HEK293T (cell line): ENCODE measurements around the gene KLHL29.
"Not testable (repeated sequence)": the region's sequence is repeated elsewhere in the genome, so short reads cannot be mapped to it uniquely, and the experiment has no call there.

ENCODE experiments used
- CTCF ChIA-PET: fragments of 350-600 bp; formaldehyde crosslinking; extraction: SDS; loops from one replicate; lab custom pipeline; 2021; ENCODE audit warnings: antibody characterized with exemption, inconsistent platforms; lab: Yijun Ruan, JAX
- POLR2A ChIA-PET: fragments of 350-600 bp; formaldehyde crosslinking; extraction: SDS; loops from one replicate; lab custom pipeline; 2020; ENCODE audit warnings: antibody characterized with exemption, inconsistent platforms; lab: Yijun Ruan, JAX
- DNase-seq: peaks from one replicate; pipeline ENCODE4 v3.0.0; 2012; ENCODE audit warnings: mixed read lengths; ENCODE audit errors: extremely low spot score
- ARNT ChIP-seq: fragments of 450-650 bp; IDR thresholded peaks from 2 replicates; pipeline ENCODE4 v1.6.1; 2017; ENCODE audit warnings: mild to moderate bottlenecking
- BHLHE40 ChIP-seq: fragments of 450-650 bp; IDR thresholded peaks from 2 replicates; pipeline ENCODE4 v1.6.1; 2016; ENCODE audit warnings: mild to moderate bottlenecking, moderate library complexity, borderline replicate concordance
- CTBP1 ChIP-seq: fragments of 450-650 bp; IDR thresholded peaks from 2 replicates; pipeline ENCODE4 v1.6.1; 2016; ENCODE audit warnings: borderline replicate concordance
- ELF4 ChIP-seq: fragments of 450-650 bp; IDR thresholded peaks from 2 replicates; pipeline ENCODE4 v1.6.1; 2017; ENCODE audit warnings: antibody characterized with exemption
- FOXA1 ChIP-seq: fragments of 450-650 bp; IDR thresholded peaks from 2 replicates; pipeline ENCODE4 v1.6.1; 2016; ENCODE audit warnings: mild to moderate bottlenecking
- FOXK2 ChIP-seq: fragments of 450-650 bp; IDR thresholded peaks from 2 replicates; pipeline ENCODE4 v1.6.1; 2016; ENCODE audit warnings: mild to moderate bottlenecking
- FOXM1 ChIP-seq: fragments of 450-650 bp; IDR thresholded peaks from 2 replicates; pipeline ENCODE4 v1.6.1; 2017; ENCODE audit warnings: mild to moderate bottlenecking, borderline replicate concordance
- HDGF ChIP-seq: fragments of 450-650 bp; IDR thresholded peaks from 2 replicates; pipeline ENCODE4 v1.6.1; 2017; ENCODE audit warnings: antibody characterized with exemption, borderline replicate concordance
- L3MBTL2 ChIP-seq: fragments of 450-650 bp; conservative IDR thresholded peaks from 2 replicates; pipeline ENCODE4 v1.6.1; 2016; ENCODE audit warnings: mild to moderate bottlenecking
- LEF1 ChIP-seq: fragments of 450-650 bp; IDR thresholded peaks from 2 replicates; pipeline ENCODE4 v1.6.1; 2017; ENCODE audit warnings: mild to moderate bottlenecking, borderline replicate concordance
- NFRKB ChIP-seq: fragments of 450-650 bp; IDR thresholded peaks from 2 replicates; pipeline ENCODE4 v1.6.1; 2016; ENCODE audit warnings: mild to moderate bottlenecking, moderate library complexity
- SP1 ChIP-seq: fragments of 450-650 bp; IDR thresholded peaks from 2 replicates; pipeline ENCODE4 v1.6.1; 2017
- SUZ12 ChIP-seq: fragments of 450-650 bp; IDR thresholded peaks from 2 replicates; pipeline ENCODE4 v1.6.1; 2016; ENCODE audit warnings: mild to moderate bottlenecking
- TARDBP ChIP-seq: fragments of 450-650 bp; IDR thresholded peaks from 2 replicates; pipeline ENCODE4 v1.6.1; 2016
- ZNF384 ChIP-seq: fragments of 450-650 bp; IDR thresholded peaks from 2 replicates; pipeline ENCODE4 v1.6.1; 2016
- TF ChIP-seq, protein P1 (sequence below): fragments of 450-650 bp; IDR thresholded peaks from 2 replicates; pipeline ENCODE4 v1.6.1; 2016

KLHL29 gene

DNA sequence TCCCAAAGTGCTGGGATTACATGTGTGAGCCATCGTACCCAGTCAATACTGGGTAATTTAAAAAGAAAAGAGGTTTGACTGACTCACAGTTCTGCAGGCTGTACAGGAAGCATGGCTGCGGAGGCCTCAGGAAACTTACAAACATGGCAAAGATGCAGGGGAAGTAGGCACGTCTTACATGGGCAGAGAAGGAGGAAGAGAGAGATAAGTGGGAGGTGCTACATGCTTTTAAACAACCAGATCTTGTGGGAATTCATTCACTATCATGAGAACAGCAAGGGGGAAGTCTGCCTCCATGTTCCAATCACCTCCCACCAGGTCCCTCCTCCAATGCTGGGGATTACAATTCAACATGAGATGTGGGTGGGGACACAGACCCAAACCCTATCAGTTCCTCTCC is 349.4 kb downstream of the KLHL29 start:
- TF ChIP-seq CTBP1 (no peak), L3MBTL2 (no peak), FOXA1 (no peak), ARNT (no peak), HDGF (no peak), ZNF384 (no peak), BHLHE40 (no peak), NFRKB (no peak), FOXM1 (no peak), SP1 (no peak), LEF1 (no peak), SUZ12 (no peak), FOXK2 (no peak), TARDBP (no peak), ELF4 (no peak)
- TF ChIP-seq, protein P1, sequence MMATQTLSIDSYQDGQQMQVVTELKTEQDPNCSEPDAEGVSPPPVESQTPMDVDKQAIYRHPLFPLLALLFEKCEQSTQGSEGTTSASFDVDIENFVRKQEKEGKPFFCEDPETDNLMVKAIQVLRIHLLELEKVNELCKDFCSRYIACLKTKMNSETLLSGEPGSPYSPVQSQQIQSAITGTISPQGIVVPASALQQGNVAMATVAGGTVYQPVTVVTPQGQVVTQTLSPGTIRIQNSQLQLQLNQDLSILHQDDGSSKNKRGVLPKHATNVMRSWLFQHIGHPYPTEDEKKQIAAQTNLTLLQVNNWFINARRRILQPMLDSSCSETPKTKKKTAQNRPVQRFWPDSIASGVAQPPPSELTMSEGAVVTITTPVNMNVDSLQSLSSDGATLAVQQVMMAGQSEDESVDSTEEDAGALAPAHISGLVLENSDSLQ, result no peak
- CTCF ChIA-PET, result no interaction called here
- no peak for DNase-seq
- POLR2A ChIA-PET, result no interaction called here

DNA sequence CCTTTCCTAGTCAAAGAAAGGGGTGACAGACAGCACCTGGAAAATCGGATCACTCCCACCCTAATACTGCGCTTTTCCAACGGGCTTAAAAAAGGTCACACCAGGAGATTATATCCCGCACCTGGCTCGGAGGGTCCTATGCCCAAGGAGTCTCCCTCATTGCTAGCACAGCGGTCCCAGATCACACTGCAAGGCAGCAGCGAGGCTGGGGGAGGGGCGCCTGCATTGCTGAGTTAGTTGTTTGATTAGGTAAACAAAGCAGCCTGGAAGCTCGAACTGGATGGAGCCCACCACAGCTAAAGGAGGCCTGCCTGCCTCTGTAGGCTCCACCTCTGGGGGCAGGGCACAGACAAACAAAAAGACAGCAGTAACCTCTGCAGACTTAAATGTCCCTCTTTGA is 351.8 kb downstream of the KLHL29 start:
- DNase-seq, CTCF ChIA-PET, POLR2A ChIA-PET: not testable (repeated sequence)

DNA sequence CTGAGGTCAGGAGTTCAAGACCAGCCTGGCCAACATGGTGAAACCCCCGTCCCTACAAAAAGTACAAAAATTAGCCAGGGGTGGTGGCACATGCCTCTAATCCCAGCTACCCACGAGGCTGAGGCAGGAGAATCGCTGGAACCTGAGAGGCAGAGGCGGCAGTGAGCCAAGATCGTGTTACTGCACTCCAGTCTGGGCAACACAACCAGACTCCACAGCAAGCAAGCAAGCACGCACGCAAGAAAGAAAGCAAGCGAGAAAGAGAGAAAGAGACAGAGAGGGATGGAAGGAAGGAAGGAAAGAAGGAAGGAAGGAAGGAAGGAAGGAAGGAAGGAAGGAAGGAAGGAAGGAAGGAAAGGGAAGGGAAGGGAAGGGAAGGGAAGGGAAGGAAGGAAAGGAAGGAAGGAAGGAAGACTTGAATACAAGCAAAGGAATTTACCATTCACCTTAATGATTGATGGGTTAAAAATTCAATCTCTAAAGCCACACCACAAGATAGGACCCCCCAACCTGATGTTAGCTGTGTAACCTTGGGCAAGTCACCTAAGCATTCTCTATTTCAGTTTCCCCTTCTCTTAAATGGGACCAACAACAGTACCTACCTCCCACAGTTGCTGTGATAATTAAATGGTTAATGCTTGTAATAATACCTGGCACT is 360.2 kb downstream of the KLHL29 start:
- TF ChIP-seq FOXA1 (no peak), L3MBTL2 (no peak), TARDBP (no peak), NFRKB (no peak), ZNF384 (no peak), FOXM1 (no peak), SUZ12 (no peak), LEF1 (no peak), HDGF (no peak), ARNT (no peak), CTBP1 (no peak), SP1 (no peak)
- TF ChIP-seq, protein P1, result no peak
- POLR2A ChIA-PET, result no interaction called here
- CTCF ChIA-PET, result no interaction called here
- DNase-seq, result no peak

DNA sequence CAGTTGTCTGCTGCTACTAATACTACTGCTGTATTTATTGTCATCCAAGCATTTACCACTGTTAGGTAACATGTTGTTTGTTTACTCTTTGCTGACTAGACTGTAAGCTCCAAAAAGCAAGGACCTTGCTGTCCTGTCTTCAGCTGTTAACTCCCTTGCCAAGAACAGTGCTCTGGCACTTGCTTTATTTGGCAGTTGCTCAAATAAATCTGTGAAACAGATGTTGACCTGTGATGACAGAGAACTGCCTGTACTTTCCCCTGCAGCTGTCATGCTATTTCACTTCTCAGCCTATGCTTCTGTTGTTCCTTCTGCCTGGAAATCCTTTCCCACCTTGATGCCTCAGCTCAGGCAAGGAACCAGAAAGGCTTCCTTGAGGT is 360.7 kb downstream of the KLHL29 start:
- ChIA-PET CTCF (no interaction called here), POLR2A (no interaction called here)
- TF ChIP-seq TARDBP (no peak), HDGF (no peak), ARNT (no peak), FOXM1 (no peak), ELF4 (no peak)
- TF ChIP-seq, protein P1, result no peak
- no peak for DNase-seq

DNA sequence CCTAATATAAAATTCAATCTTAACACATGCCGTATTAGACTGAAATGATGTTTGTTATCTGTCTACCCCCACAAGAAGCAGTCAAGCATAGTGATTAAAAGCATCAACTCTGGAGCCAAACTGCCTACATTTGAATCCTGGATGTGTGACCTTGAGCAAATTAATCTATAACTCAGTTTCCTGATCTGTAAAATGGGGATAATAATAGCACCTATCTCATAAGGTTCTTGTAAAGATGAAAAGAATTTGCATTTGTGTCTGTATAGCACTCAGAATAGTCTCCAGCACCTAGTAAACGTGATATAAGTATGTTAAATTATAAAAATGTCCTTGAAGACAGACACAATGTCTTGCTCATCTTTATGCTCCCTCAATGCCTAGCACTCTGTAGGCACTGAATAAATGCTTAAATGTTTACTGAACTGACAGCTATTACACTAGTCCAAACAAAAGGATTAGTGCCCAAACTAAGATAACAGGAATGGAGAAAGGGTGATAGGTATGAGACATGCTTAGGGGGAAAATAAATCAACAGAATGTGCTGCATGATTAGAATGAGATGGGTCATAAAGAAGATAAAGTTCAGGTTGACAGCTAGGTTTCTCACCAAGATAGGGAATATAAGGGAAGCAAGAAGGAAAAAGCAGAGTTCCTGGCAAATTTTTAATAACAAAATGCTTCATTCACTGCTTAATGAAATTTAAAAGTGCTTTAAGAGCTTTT is 361.3 kb downstream of the KLHL29 start:
- DNase-seq, result no peak
- ChIA-PET CTCF (no interaction called here), POLR2A (no interaction called here)
- TF ChIP-seq NFRKB (no peak), ZNF384 (no peak), ARNT (no peak), ELF4 (no peak), FOXA1 (no peak), FOXK2 (no peak)

- DNase-seq, result no peak
- no peak for TF ChIP-seq SUZ12
- TF ChIP-seq ARNT, result no peak
- no peak for TF ChIP-seq CTBP1
- TF ChIP-seq ELF4, result no peak
- TF ChIP-seq, protein P1, result no peak
- TF ChIP-seq L3MBTL2, result no peak
- no peak for TF ChIP-seq HDGF
- TF ChIP-seq TARDBP, result no peak
- no peak for TF ChIP-seq FOXM1
- TF ChIP-seq FOXA1, result no peak
- CTCF ChIA-PET, result no interaction called here
- POLR2A ChIA-PET, result no interaction called here
These were observed 366.8 kb downstream of the KLHL29 start for GRCh38 chr2:23751747-23752265.
